Thoracic aorta (tissue), 2 donors: ENCODE results near the gene ABLIM1. TPM values are rescaled to one million over a fixed set of nuclear protein-coding genes. Genes with fewer than 3 reads are reported as not detected.

Source experiments
- ATAC-seq: fragments of 150-250 bp; one replicate; pipeline ENCODE4 v1.8.0; 2017; ENCODE audit warnings: low read depth; ENCODE audit not compliant: insufficient number of reproducible peaks, low FRiP score
- DNase-seq: peaks from one replicate; pipeline ENCODE4 v3.0.0-alpha.2; 2020; ENCODE audit warnings: low spot score
- H3K27ac ChIP-seq, 2 donors: fragments of 200-600 bp; sonication (generic); 1 replicate in 1 of 2; 2 replicates in 1 of 2; pipeline ENCODE4 v1.5.1; 2016; ENCODE audit warnings: mild to moderate bottlenecking in 2 of 2, moderate library complexity in 2 of 2
- H3K27me3 ChIP-seq: fragments of 200-600 bp; sonication (generic); replicated peaks from 2 replicates; pipeline ENCODE4 v1.6.0; 2016; ENCODE audit warnings: mild to moderate bottlenecking; ENCODE audit not compliant: insufficient read depth
- H3K36me3 ChIP-seq: fragments of 200-600 bp; sonication (generic); one replicate; pipeline ENCODE4 v1.5.1; 2016
- H3K4me1 ChIP-seq, 2 donors: fragments of 200-600 bp; sonication (generic); 1 replicate in 1 of 2; 2 replicates in 1 of 2; pipeline versions ENCODE4 v1.5.1 to v1.6.0; 2016; ENCODE audit warnings: low read depth in 2 of 2, mild to moderate bottlenecking in 1 of 2; ENCODE audit not compliant: control insufficient read depth in 1 of 2
- H3K4me3 ChIP-seq: fragments of 200-600 bp; sonication (generic); 2 replicates; pipeline ENCODE4 v1.5.1; 2016; ENCODE audit warnings: mild to moderate bottlenecking
- H3K9me3 ChIP-seq: fragments of 200-600 bp; sonication (generic); 2 replicates; pipeline ENCODE4 v1.5.1; 2016
- total RNA-seq, 2 donors: library from RNA; depleted of rRNA; stranded (reverse); fragments of >200 nt; gene quantifications; one replicate each; pipeline versions ENCODE4 v1.1.0 to v1.2.3, GENCODE V29; 2016
- TF ChIP-seq, protein P1 (sequence below): fragments of 200-600 bp; sonication (generic); IDR thresholded peaks from one replicate; pipeline ENCODE4 v1.5.1; 2019; ENCODE audit warnings: antibody characterized with exemption

Gene ABLIM1
- total RNA-seq, 2 donors from 2014 or later: 47.5 to 111 TPM

DNA sequence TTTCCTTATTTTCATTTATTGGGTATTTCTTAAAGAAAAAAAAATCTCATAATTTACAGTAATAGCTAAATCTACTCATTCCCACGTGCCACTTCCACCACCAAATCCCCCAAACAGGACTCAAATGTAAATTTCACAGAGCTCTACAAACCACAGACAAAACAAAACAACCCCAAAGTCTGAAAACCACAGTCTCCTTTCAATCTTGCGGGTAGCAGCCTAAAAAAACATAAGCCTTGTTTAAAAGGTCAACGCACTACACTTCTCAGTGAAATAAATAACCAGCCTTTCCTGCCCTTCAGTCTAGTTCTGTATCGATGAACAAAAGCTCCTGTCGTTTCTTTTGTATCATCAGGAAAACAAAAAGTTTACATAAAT is 132.0 kb downstream of the ABLIM1 start:
- Histone ChIP-seq H3K9me3 (no peaks in the 10 kb centered on the region), H3K27ac (peak overlapping the region; percentile 34 to 59), H3K4me3 (peak overlapping the region; percentile 78), H3K27me3 (no peaks in the 10 kb centered on the region), H3K4me1 (peaks cover 7 to 25% of the 10 kb centered on the region in 2 donors), H3K36me3 (no peaks in the 10 kb centered on the region)
- ATAC-seq (no peak), DNase-seq (no peak)
- TF ChIP-seq, protein P1, sequence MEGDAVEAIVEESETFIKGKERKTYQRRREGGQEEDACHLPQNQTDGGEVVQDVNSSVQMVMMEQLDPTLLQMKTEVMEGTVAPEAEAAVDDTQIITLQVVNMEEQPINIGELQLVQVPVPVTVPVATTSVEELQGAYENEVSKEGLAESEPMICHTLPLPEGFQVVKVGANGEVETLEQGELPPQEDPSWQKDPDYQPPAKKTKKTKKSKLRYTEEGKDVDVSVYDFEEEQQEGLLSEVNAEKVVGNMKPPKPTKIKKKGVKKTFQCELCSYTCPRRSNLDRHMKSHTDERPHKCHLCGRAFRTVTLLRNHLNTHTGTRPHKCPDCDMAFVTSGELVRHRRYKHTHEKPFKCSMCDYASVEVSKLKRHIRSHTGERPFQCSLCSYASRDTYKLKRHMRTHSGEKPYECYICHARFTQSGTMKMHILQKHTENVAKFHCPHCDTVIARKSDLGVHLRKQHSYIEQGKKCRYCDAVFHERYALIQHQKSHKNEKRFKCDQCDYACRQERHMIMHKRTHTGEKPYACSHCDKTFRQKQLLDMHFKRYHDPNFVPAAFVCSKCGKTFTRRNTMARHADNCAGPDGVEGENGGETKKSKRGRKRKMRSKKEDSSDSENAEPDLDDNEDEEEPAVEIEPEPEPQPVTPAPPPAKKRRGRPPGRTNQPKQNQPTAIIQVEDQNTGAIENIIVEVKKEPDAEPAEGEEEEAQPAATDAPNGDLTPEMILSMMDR: no peak

DNA sequence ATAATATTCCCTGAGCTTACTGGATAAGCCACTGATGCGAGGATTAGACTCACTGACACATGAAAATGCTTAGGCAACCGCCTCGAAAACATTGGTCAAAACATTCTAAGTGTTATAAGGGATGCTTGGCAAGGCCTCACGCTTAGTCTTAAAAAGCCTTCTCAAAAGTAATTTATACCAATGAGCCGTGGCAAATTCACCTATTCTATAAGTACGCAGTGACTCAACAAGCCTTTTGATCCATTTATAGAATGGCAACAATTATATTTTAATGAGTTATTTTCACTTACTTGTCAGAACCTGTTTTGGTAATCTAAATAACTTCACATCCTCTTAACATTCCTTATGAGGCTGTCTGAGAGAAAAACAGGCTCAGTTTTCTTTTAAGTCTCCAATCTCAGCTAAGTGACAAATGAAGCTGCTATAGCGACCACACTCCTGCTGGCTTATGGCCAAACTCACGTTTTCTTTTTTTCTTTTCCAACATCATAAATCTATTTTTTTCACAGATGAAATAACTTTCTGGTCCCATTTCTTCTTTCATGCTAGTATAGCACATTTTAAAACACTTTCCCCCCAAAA is 132.6 kb downstream of the ABLIM1 start:
- H3K9me3 ChIP-seq: no peaks in the 10 kb centered on the region
- H3K27me3 ChIP-seq: no peaks in the 10 kb centered on the region
- no peak for ATAC-seq
- peak overlapping the region; percentile 78 for H3K4me3 ChIP-seq
- H3K36me3 ChIP-seq: no peaks in the 10 kb centered on the region
- TF ChIP-seq, protein P1: no peak
- H3K4me1 ChIP-seq: peaks cover 7 to 25% of the 10 kb centered on the region in 2 donors
- peak overlapping the region; percentile 34 to 59 for H3K27ac ChIP-seq
- DNase-seq: no peak

DNA sequence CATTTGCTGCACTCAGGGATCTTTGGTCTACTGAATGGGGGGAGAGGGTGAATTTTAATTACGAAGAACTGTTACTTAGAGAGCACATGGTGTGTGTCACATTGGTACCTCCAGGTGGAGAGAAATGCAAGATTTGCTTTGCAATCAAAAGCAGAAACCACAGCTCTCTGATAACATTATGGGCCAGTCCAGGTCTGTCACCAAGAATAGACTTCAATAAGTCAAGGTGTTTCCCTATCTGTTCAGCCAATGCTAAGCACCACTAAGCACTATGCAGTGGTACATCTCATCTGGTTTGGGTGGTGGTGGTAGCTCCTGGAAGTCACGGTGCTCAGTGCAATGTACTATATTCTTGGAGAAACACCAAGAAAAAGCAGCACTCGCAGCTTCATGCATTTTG is 134.2 kb downstream of the ABLIM1 start:
- DNase-seq (no peak), ATAC-seq (no peak)
- Histone ChIP-seq H3K36me3 (no peaks in the 10 kb centered on the region), H3K27ac (no peak overlapping the region), H3K4me1 (peaks cover 10 to 38% of the 10 kb centered on the region in 2 donors), H3K9me3 (no peaks in the 10 kb centered on the region), H3K4me3 (no peak overlapping the region), H3K27me3 (no peaks in the 10 kb centered on the region)
- TF ChIP-seq, protein P1: no peak

DNA sequence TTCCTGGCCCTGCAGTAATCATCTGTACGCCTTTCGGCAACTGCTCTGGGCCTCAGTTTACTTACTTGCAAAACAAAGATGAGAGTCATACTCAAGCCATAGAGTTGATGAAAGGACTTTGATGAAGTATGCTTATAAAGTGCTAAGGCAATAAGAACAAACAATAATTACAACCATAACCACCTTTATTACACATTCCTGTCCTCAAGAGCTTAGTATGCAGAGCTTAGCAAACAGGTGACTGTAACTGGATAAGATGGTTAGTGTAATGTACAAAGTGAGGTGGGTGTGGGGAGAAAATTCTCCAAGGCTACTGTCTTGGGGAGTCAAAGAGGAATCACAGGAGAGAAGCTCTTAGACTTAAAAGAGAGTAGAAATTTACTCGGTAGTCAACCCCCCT is 136.8 kb downstream of the ABLIM1 start:
- Histone ChIP-seq H3K36me3 (no peaks in the 10 kb centered on the region), H3K27me3 (no peaks in the 10 kb centered on the region), H3K4me3 (no peak overlapping the region), H3K9me3 (no peaks in the 10 kb centered on the region), H3K4me1 (peaks cover 6 to 28% of the 10 kb centered on the region in 2 donors), H3K27ac (no peak overlapping the region)
- ATAC-seq (no peak), DNase-seq (no peak)
- TF ChIP-seq, protein P1: no peak

DNA sequence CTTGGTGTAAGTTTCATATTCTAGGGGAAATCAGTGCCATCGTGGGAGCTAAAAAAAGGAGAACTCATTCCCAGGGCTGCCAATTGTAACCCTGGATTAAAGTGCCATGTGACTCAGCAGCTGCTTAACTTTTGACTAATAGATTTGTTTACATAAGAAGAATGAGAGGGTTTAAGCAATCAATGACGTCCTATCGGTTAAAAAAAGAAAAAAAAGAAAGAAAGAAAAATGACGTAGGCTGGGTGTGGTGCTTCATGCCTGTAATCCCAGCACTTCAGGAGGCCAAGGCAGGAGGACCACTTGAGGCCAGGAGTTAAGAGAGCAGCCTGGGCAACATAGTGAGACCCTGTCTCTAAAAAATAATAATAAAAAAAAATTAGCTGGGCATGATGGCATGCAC is 137.6 kb downstream of the ABLIM1 start:
- H3K4me3 ChIP-seq: no peak overlapping the region
- H3K36me3 ChIP-seq: no peaks in the 10 kb centered on the region
- ATAC-seq (peak; percentile 54), DNase-seq (no peak)
- peaks cover 3 to 20% of the 10 kb centered on the region in 2 donors for H3K4me1 ChIP-seq
- H3K27me3 ChIP-seq: no peaks in the 10 kb centered on the region
- no peak overlapping the region for H3K27ac ChIP-seq
- H3K9me3 ChIP-seq: no peaks in the 10 kb centered on the region
- TF ChIP-seq, protein P1: no peak
